ENCODE results near the gene PRSS33. TPM values are rescaled to one million over a fixed set of nuclear protein-coding genes. Genes with fewer than 3 reads are reported as not detected.

PRSS33 gene
- total RNA-seq, 1 donor from 2014 or later = not detected

DNA sequence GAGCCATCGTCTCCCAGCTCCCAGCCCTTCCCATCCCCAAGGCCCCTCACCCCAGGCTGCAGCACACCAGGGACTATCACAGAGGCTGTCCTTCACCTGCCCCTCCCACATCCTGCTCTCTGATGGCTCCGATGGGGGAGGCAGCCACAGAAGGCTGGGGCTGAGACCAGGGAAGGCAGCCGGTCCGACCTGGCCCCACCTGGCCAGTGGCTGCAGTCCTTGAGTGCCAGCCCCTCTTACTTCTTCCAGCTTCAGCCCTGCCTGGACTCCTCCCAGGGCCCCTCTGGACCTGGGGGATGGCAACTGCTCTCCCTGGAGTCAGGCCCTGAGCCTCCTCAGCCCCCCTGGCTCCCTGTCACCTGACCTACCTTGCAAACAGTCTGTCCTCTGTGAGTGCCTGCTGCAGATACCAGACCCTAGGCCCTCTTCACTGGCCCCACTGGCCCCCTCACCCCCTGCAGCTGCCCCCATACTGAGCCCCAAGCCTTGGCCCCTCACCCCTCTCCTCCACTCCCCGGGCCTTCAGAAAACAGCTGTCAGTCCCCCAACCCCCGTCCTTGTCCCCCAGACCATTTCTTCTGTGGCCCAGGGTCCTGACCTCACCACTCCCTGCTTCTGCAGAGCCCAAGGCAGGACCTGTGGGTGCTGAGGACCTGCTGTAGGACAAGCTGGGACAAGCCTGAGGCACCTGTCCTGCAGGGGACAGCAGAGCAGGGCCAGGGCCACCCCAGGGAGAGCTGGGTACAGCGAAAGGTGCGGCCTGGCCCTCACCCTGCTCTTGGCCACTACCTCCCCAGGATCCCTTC lies 47.5 kb downstream of the PRSS33 start:
- H3K4me3 ChIP-seq (ENCODE audit: low read depth, low read length) = no peak overlapping the region
- FAIRE-seq (no peak), DNase-seq (ENCODE audit: low read depth) (no peak)
- TF ChIP-seq, protein P1, sequence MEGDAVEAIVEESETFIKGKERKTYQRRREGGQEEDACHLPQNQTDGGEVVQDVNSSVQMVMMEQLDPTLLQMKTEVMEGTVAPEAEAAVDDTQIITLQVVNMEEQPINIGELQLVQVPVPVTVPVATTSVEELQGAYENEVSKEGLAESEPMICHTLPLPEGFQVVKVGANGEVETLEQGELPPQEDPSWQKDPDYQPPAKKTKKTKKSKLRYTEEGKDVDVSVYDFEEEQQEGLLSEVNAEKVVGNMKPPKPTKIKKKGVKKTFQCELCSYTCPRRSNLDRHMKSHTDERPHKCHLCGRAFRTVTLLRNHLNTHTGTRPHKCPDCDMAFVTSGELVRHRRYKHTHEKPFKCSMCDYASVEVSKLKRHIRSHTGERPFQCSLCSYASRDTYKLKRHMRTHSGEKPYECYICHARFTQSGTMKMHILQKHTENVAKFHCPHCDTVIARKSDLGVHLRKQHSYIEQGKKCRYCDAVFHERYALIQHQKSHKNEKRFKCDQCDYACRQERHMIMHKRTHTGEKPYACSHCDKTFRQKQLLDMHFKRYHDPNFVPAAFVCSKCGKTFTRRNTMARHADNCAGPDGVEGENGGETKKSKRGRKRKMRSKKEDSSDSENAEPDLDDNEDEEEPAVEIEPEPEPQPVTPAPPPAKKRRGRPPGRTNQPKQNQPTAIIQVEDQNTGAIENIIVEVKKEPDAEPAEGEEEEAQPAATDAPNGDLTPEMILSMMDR (IDR thresholded peaks at IDR 0.05; ENCODE audit: insufficient read depth, low read length, severe bottlenecking) = no peak
- H3K27me3 ChIP-seq (ENCODE audit: control insufficient read depth, insufficient read depth, low read length) = peaks cover 2% of the 10 kb centered on the region
- H3K36me3 ChIP-seq (ENCODE audit: control insufficient read depth, insufficient read depth, low read length) = no peaks in the 10 kb centered on the region

- no peak for DNase-seq (ENCODE audit: low read depth)
- Histone ChIP-seq H3K4me3 (ENCODE audit: low read depth, low read length) (no peak overlapping the region), H3K27me3 (ENCODE audit: control insufficient read depth, insufficient read depth, low read length) (peaks cover 2% of the 10 kb centered on the region), H3K36me3 (ENCODE audit: control insufficient read depth, insufficient read depth, low read length) (no peaks in the 10 kb centered on the region)
- no peak for FAIRE-seq
- TF ChIP-seq, protein P1 (IDR thresholded peaks at IDR 0.05; ENCODE audit: insufficient read depth, low read length, severe bottlenecking) = no peak
Observed at GRCh38 chr16:2738615-2739014, 48.7 kb downstream of the PRSS33 start.

GRCh38 chr16:2737895-2738418 lies 49.4 kb downstream of the PRSS33 start:
- DNase-seq (ENCODE audit: low read depth) = no peak
- FAIRE-seq = no peak
- TF ChIP-seq, protein P1 (IDR thresholded peaks at IDR 0.05; ENCODE audit: insufficient read depth, low read length, severe bottlenecking) = no peak
- H3K4me3 ChIP-seq (ENCODE audit: low read depth, low read length) = no peak overlapping the region
- H3K27me3 ChIP-seq (ENCODE audit: control insufficient read depth, insufficient read depth, low read length) = peaks cover 2% of the 10 kb centered on the region
- H3K36me3 ChIP-seq (ENCODE audit: control insufficient read depth, insufficient read depth, low read length) = no peaks in the 10 kb centered on the region

DNA sequence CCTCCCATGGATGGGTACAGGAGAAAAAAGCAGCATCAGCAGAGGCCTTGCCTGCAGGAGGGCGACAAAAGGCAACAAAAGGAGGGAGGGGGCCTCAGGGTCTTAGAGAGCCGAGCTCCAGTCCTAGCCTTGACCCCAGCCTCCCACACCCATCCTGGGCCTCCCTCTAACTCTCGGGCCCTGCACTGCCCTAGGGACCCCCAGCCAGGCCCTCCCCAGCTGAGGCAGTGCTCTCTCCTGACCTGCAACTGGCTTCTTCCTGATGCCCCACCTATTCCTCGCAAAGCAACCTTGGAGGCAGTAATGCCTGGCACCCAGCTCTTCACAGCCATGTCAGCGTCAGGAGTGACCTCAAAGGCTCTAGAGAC lies 50.1 kb downstream of the PRSS33 start:
- TF ChIP-seq, protein P1 (IDR thresholded peaks at IDR 0.05; ENCODE audit: insufficient read depth, low read length, severe bottlenecking) = no peak
- FAIRE-seq = no peak
- Histone ChIP-seq H3K4me3 (ENCODE audit: low read depth, low read length) (no peak overlapping the region), H3K27me3 (ENCODE audit: control insufficient read depth, insufficient read depth, low read length) (peaks cover 2% of the 10 kb centered on the region), H3K36me3 (ENCODE audit: control insufficient read depth, insufficient read depth, low read length) (no peaks in the 10 kb centered on the region)
- no peak for DNase-seq (ENCODE audit: low read depth)

- TF ChIP-seq, protein P1 (IDR thresholded peaks at IDR 0.05; ENCODE audit: insufficient read depth, low read length, severe bottlenecking) = no peak
- FAIRE-seq (no peak), DNase-seq (ENCODE audit: low read depth) (no peak)
- Histone ChIP-seq H3K36me3 (ENCODE audit: control insufficient read depth, insufficient read depth, low read length) (no peaks in the 10 kb centered on the region), H3K27me3 (ENCODE audit: control insufficient read depth, insufficient read depth, low read length) (peaks cover 2% of the 10 kb centered on the region), H3K4me3 (ENCODE audit: low read depth, low read length) (no peak overlapping the region)
Observed at GRCh38 chr16:2736476-2737237, 50.7 kb downstream of the PRSS33 start.
